Hepatocyte (in vitro differentiated cells): ENCODE data around the gene CSPG5. TPM values are rescaled to one million over a fixed set of nuclear protein-coding genes. Genes with fewer than 3 reads are reported as not detected.

Experiments used
- DNase-seq: peaks from one replicate; pipeline ENCODE4 v3.0.0-alpha.2; 2016; ENCODE audit warnings: low spot score
- H2AFZ ChIP-seq: fragments of 200-600 bp; sonication (generic); 2 replicates; pipeline ENCODE4 v1.6.0; 2016; ENCODE audit warnings: antibody characterized with exemption, mild to moderate bottlenecking
- H3K27ac ChIP-seq: fragments of 200-600 bp; sonication (generic); 2 replicates; pipeline ENCODE4 v1.5.1; 2016; ENCODE audit warnings: mild to moderate bottlenecking
- H3K27me3 ChIP-seq: fragments of 200-600 bp; sonication (generic); 2 replicates; pipeline ENCODE4 v1.6.1; 2016
- H3K36me3 ChIP-seq: fragments of 200-600 bp; sonication (generic); replicated peaks from 2 replicates; pipeline ENCODE4 v1.5.1; 2016; ENCODE audit warnings: low read depth; ENCODE audit not compliant: insufficient read depth
- H3K4me1 ChIP-seq: fragments of 200-600 bp; sonication (generic); 2 replicates; pipeline ENCODE4 v1.5.1; 2016; ENCODE audit warnings: mild to moderate bottlenecking, moderate library complexity; ENCODE audit not compliant: insufficient read depth
- H3K4me2 ChIP-seq: fragments of 200-600 bp; sonication (generic); 2 replicates; pipeline ENCODE4 v1.6.0; 2016
- H3K4me3 ChIP-seq: fragments of 200-600 bp; sonication (generic); 2 replicates; pipeline ENCODE4 v1.5.1; 2016; ENCODE audit warnings: mild to moderate bottlenecking
- H3K79me2 ChIP-seq: fragments of 200-600 bp; sonication (generic); 2 replicates; pipeline ENCODE4 v1.6.0; 2017; ENCODE audit warnings: mild to moderate bottlenecking
- H3K9me2 ChIP-seq: fragments of 200-600 bp; sonication (generic); replicated peaks from 2 replicates; pipeline ENCODE4 v1.6.0; 2017; ENCODE audit warnings: mild to moderate bottlenecking; ENCODE audit not compliant: insufficient read depth
- H3K9me3 ChIP-seq: fragments of 200-600 bp; sonication (generic); 2 replicates; pipeline ENCODE4 v1.5.1; 2016; ENCODE audit warnings: low read depth, mild to moderate bottlenecking
- H4K20me1 ChIP-seq: fragments of 200-600 bp; sonication (generic); 2 replicates; pipeline ENCODE4 v1.6.0; 2016; ENCODE audit warnings: mild to moderate bottlenecking; ENCODE audit not compliant: insufficient read depth, poor library complexity, severe bottlenecking
- EZH2 ChIP-seq: fragments of 200-600 bp; sonication (generic); IDR thresholded peaks from 2 replicates; pipeline ENCODE4 v1.6.1; 2016; ENCODE audit warnings: antibody characterized with exemption, mild to moderate bottlenecking, borderline replicate concordance
- EZH2phosphoT487 ChIP-seq: fragments of 200-600 bp; sonication (generic); IDR thresholded peaks from one replicate; pipeline ENCODE4 v1.6.1; 2018; ENCODE audit warnings: antibody characterized with exemption, mild to moderate bottlenecking, low read depth, moderate library complexity; ENCODE audit not compliant: unreplicated experiment, severe bottlenecking
- WGBS: methylation state at CpG from one replicate; pipeline ENCODE4 v1.1.6; 2016; ENCODE audit warnings: low lambda C conversion rate; ENCODE audit errors: missing lambda C conversion rate; 5-methylcytosine and 5-hydroxymethylcytosine counted together
- polyA plus RNA-seq: library from polyadenylated mRNA; unstranded; fragments of >200 nt; fragmentation: Nextera tagmentation; extraction: Ambion mirVana; gene quantifications from 2 replicates; pipeline ENCODE4 v1.2.1, GENCODE V29; 2016
- total RNA-seq: library from RNA; depleted of rRNA; stranded (reverse); fragments of >200 nt; gene quantifications from 2 replicates; pipeline ENCODE4 v1.2.3, GENCODE V29; 2014
- TF ChIP-seq, protein P1 (sequence below): fragments of 200-600 bp; sonication (generic); IDR thresholded peaks from 2 replicates; pipeline ENCODE4 v1.5.1; 2016; ENCODE audit warnings: antibody characterized with exemption, mild to moderate bottlenecking; ENCODE audit not compliant: poor library complexity

Gene CSPG5
- total and polyA plus RNA-seq, 2 experiments from 2014 or later: 0.34 to 0.47 TPM

DNA sequence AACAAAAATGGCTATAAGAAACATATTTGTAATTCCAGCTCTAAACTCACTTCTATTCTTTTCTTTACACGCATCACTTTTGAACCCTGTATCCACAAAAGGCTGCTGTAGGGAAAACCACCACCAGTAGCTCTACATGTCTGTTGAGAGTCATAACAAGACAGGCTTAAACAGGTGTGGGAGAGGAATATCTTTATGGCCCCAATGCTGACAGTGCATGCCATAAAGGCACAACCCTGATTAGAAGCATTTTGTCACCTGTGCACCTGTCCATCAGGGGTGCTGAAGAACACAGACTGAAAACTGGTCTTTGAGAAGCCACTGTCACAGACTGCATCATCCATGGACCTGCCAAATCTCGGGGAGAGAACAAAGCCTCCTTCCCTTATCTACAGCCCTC, 11.6 kb upstream of the CSPG5 start:
- no peak for DNase-seq
- peaks cover 5% of the 10 kb centered on the region for H3K36me3 ChIP-seq

DNA sequence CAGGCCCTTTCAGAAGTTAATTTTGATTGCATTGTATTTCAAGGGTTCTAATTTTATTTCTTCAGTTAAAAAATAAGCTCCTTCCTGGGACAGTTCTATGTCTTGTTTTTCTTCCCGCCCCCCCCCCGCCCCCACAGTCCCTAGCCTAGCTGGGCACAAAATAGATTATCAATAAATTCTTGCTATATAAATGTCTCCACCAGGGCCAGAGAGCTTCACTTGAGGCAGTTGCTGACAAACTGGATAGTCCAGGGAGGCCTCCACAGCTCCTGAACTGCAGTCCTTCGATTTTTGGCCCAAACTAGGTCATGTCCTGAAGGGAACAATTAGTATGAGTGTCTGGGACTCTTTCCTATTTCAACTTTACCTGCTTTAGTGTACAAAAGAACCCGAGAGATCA, 9.9 kb upstream of the CSPG5 start:
- 95% methylated on average over 4 of the region's 4 CpGs for WGBS

More for the DNA sequence above, 11.6 kb upstream of the CSPG5 start:
- no peaks in the 10 kb centered on the region for H3K9me2 ChIP-seq
- no peaks in the 10 kb centered on the region for H3K9me3 ChIP-seq
- H3K79me2 ChIP-seq: no peaks in the 10 kb centered on the region
- H4K20me1 ChIP-seq: peaks cover 4% of the 10 kb centered on the region
- no peak overlapping the region for H3K27ac ChIP-seq
- H3K4me1 ChIP-seq: no peaks in the 10 kb centered on the region
- 90% methylated on average over 2 of the region's 2 CpGs for WGBS
- H2AFZ ChIP-seq: no peak overlapping the region
- no peak overlapping the region for H3K4me2 ChIP-seq
- H3K4me3 ChIP-seq: no peak overlapping the region
- no peaks in the 10 kb centered on the region for H3K27me3 ChIP-seq
- TF ChIP-seq EZH2phosphoT487 (no peak), EZH2 (no peak)
- TF ChIP-seq, protein P1, sequence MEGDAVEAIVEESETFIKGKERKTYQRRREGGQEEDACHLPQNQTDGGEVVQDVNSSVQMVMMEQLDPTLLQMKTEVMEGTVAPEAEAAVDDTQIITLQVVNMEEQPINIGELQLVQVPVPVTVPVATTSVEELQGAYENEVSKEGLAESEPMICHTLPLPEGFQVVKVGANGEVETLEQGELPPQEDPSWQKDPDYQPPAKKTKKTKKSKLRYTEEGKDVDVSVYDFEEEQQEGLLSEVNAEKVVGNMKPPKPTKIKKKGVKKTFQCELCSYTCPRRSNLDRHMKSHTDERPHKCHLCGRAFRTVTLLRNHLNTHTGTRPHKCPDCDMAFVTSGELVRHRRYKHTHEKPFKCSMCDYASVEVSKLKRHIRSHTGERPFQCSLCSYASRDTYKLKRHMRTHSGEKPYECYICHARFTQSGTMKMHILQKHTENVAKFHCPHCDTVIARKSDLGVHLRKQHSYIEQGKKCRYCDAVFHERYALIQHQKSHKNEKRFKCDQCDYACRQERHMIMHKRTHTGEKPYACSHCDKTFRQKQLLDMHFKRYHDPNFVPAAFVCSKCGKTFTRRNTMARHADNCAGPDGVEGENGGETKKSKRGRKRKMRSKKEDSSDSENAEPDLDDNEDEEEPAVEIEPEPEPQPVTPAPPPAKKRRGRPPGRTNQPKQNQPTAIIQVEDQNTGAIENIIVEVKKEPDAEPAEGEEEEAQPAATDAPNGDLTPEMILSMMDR: no peak

DNA sequence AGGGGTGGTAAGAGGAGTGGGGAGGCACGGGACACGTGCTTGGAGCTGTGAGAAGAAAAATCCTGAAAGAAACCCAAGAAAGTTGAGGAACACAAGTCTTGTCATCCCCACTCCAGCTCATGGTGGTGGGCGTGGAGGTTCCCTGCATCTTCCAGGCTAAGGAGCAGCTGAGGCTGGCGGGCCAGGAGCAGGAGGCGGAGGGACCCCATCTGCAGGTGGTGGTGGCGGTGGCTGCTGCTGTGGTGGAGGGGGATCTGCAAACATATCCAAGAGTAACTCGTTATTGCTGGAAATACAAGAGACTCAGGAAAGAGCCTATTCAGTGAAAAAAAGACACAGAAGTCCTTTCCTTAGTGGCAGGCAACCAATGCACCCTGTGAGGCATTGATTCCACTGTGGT, 9.4 kb upstream of the CSPG5 start:
- H3K27me3 ChIP-seq: no peaks in the 10 kb centered on the region
- peaks cover 4% of the 10 kb centered on the region for H4K20me1 ChIP-seq
- TF ChIP-seq, protein P1: no peak
- no peak for TF ChIP-seq EZH2phosphoT487
- TF ChIP-seq EZH2: no peak
- H3K36me3 ChIP-seq: peaks cover 5% of the 10 kb centered on the region
- H3K4me1 ChIP-seq: no peaks in the 10 kb centered on the region
- H2AFZ ChIP-seq: no peak overlapping the region
- no peaks in the 10 kb centered on the region for H3K9me3 ChIP-seq
- H3K27ac ChIP-seq: no peak overlapping the region
- H3K79me2 ChIP-seq: no peaks in the 10 kb centered on the region
- no peak for DNase-seq
- no peak overlapping the region for H3K4me2 ChIP-seq
- no peaks in the 10 kb centered on the region for H3K9me2 ChIP-seq
- H3K4me3 ChIP-seq: no peak overlapping the region
- 97% methylated on average over 7 of the region's 7 CpGs for whole genome bisulfite sequencing

More for the DNA sequence above, 9.9 kb upstream of the CSPG5 start:
- no peaks in the 10 kb centered on the region for H3K79me2 ChIP-seq
- no peak for TF ChIP-seq EZH2
- TF ChIP-seq, protein P1: no peak
- no peak for TF ChIP-seq EZH2phosphoT487
- DNase-seq: no peak
- H3K27me3 ChIP-seq: no peaks in the 10 kb centered on the region
- H3K4me1 ChIP-seq: no peaks in the 10 kb centered on the region
- no peak overlapping the region for H3K4me3 ChIP-seq
- peaks cover 4% of the 10 kb centered on the region for H4K20me1 ChIP-seq
- no peak overlapping the region for H2AFZ ChIP-seq
- no peaks in the 10 kb centered on the region for H3K9me2 ChIP-seq
- no peak overlapping the region for H3K4me2 ChIP-seq
- peaks cover 5% of the 10 kb centered on the region for H3K36me3 ChIP-seq
- no peaks in the 10 kb centered on the region for H3K9me3 ChIP-seq
- no peak overlapping the region for H3K27ac ChIP-seq

DNA sequence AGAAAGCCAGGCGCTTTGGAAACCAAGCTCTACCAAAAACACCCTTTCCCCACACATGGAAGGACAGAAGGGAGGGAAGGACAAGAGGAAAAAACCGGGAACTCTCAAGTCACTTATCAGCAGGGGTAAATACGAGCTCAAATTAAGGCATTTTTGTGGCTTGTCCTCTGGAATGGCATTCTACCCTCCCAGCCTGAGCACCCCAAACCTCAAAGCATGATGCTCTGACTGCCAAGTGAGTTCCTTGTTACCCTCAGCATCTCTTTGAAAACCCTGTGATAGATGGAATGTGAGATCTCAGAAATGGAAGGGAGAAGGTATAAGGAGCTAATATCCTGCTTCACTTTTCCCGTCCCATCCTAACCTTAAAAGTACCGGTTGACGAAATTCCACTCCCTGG, 8.1 kb upstream of the CSPG5 start:
- no peak for TF ChIP-seq EZH2
- Histone ChIP-seq H2AFZ (no peak overlapping the region), H3K9me2 (no peaks in the 10 kb centered on the region), H3K36me3 (peaks cover 5% of the 10 kb centered on the region), H3K4me3 (no peak overlapping the region), H3K4me2 (no peak overlapping the region), H3K27me3 (no peaks in the 10 kb centered on the region), H3K4me1 (no peaks in the 10 kb centered on the region), H3K9me3 (no peaks in the 10 kb centered on the region), H4K20me1 (peaks cover 4% of the 10 kb centered on the region), H3K79me2 (no peaks in the 10 kb centered on the region), H3K27ac (no peak overlapping the region)
- no peak for DNase-seq
- 94% methylated on average over 6 of the region's 6 CpGs for WGBS
